HG03139 (cell line): ENCODE measurements around the gene CRYBG1.

Source experiments
- ATAC-seq: cut with Tn5 transposase; IDR thresholded peaks from one replicate; pipeline ENCODE4 v1.9.1; 2021; ENCODE audit not compliant: unreplicated experiment

CRYBG1 gene

GRCh38 chr6:106419900-106420613 lies 59.5 kb downstream of the CRYBG1 start:
- ATAC-seq = no peak

DNA sequence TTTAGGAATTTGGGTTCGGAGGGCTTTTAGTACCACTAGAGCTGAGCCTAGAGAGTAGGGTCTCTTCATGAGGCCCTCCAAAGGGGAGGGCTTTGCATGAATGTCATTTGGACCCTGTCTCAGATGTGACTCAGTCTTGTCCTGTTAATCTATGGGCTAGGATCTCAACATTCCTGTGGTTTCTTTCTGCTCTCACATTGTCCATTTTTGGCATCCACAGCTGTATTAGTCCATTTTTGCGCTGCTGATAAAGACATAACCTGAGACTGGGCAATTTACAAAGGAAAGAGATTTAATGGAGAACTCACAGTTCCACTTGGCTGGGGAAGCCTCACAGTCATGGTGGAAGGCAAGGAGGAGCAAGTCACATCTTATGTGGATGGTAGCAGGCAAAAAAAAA lies 61.0 kb downstream of the CRYBG1 start:
- no peak for ATAC-seq

GRCh38 chr6:106422534-106422933 lies 62.0 kb downstream of the CRYBG1 start:
- no peak for ATAC-seq

- no peak for ATAC-seq
Observed at GRCh38 chr6:106425382-106425781, 64.9 kb downstream of the CRYBG1 start.

DNA sequence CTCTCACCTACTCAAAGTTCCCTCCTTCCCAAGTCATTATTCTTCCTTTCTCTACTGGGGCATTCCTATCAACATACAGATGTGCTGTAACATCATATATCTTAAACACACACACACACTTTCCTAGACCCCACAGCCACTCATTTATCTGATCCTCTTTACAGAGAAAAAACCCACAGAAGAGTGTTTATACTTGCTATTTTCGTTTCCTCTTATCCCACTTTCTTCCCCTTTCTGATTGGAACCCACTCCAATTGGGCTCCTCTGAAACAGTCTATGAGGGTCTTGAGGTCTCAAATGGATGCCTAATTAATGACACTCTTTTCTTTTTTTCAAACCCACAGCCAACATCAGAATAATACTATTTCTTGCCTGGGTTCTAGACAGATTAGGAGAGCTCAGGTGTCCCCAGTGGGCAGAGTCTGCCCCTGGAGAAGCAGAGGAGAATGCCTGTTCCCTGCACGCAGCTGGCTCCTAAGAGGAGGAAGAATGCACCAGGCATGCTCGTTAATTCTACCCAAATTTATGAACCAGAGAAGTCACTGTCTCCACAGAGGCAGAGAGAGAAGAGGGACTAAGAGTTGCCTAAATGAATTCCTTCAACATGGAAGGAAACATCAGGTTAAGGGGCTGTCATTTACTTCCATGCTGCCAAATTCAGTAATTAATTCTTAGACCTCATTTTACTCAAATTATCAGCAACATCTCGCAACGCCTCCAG lies 65.9 kb downstream of the CRYBG1 start:
- no peak for ATAC-seq

DNA sequence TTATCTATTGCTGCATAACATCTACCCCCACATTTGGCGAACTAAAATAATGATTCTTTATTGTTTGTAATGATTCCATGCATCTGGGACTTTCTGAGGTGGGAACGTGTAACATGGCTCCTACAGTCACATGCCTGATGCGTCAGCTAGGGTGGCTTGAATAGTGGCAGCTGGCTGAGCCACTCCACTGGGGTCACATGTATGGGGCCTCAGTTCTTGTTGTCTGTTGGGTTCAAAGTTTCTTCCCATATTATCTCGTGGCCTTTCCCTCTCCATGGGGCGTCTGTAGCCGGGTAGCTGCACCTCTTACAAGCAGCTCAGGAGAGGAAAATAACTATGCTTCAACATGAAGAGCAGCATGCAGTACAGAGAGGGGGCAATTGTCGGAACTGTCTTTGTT lies 69.9 kb downstream of the CRYBG1 start:
- no peak for ATAC-seq

- no peak for ATAC-seq
Observed at GRCh38 chr6:106431405-106431804, 70.9 kb downstream of the CRYBG1 start.

- ATAC-seq = no peak
Observed at GRCh38 chr6:106431972-106432371, 71.5 kb downstream of the CRYBG1 start.

DNA sequence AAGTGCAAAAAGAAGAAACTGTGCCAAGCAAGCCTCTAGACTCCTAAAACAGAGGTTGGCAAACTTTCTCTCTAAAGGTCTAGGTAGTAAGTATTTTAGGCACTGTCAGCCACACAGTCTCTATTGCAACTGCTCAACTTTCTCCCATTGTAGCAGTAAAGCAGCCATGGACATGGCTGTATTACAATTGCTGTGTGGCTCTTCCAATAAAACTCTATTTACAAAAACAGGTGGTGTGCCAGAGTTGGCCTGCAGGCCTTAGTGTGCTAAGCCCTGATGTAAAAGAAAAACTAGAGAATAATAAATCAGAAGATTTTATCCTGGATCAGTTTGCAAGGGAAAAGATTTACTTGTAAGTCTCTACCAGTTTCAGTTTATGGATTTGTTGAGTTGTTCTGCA lies 74.0 kb downstream of the CRYBG1 start:
- no peak for ATAC-seq

DNA sequence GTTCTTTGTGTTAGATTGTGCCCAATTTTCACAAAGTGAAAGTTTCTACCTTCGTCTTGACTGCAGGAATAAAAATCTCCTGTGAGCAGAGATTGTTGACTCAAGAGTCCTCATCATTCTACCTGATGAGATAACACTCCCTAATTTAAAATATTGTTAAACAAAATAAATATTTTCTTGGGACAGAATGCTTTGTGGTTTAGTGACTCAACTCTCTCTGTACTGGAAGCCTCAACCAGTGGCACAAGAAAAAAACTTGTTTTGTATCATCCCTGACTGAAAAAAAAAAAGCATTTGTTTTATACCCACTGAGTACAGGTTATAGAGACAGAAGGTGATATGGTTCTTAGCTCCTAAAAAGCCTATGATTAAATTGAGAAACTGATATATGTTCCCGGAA lies 78.9 kb downstream of the CRYBG1 start:
- no peak for ATAC-seq

GRCh38 chr6:106440546-106440945 lies 80.0 kb downstream of the CRYBG1 start:
- ATAC-seq = no peak

DNA sequence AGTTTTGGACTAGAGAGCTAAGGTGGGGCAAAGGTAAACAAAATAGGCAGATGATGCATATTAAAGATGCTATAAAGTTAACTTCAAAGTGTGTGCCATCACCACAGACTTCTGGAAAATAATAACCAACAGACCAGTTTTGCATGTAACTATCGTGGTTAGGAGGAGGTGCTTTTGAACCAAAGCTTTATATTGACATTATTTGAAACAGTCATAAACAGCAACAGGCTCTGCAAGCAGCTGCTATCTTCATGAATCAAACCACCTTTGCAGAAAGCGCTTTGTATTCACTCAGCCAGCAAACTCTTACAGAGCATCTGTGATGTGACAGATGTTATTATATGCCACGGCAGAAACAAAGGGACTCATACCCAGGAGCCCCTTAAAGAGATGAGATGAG lies 81.9 kb downstream of the CRYBG1 start:
- ATAC-seq = no peak

DNA sequence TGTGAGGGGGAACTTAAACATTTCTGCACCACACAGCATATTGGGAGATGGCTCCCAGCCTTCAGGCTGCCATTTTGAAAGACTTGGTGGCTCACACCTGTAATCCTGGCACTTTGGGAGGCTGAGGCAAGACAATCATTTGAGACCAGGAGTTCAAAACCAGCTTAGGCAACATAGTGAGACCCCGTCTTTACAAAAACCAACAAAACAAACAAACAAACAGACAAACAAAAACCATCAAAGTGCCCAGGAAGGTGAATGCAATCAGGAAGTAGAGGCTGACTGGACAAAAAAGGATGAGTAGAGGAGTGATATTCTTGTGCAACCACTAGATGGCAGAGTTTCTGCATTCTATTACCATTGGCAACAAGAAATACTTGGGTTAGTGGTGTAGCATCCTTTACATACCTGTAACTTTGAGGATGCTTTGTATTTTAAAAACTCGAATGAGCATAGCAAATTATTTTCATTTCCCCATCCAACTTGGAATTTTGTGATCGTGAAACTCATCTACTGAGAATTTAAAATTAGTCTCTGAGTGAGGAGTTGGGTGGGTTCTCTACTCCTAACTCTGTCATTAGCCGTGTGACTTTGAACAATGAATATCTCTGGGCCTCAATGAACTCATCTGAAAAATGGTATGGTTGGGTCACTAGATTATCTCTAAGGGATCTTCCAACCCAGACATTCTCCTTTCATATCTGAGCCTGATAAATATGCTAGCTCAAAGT lies 84.4 kb downstream of the CRYBG1 start:
- ATAC-seq = no peak

- ATAC-seq = no peak
Observed at GRCh38 chr6:106445508-106445878, 85.0 kb downstream of the CRYBG1 start.

- no peak for ATAC-seq
Observed at GRCh38 chr6:106446287-106446885, 85.9 kb downstream of the CRYBG1 start.

GRCh38 chr6:106446983-106447382 lies 86.5 kb downstream of the CRYBG1 start:
- ATAC-seq = no peak

- peak; percentile 59 for ATAC-seq
Observed at GRCh38 chr6:106448000-106448426, 87.5 kb downstream of the CRYBG1 start.

DNA sequence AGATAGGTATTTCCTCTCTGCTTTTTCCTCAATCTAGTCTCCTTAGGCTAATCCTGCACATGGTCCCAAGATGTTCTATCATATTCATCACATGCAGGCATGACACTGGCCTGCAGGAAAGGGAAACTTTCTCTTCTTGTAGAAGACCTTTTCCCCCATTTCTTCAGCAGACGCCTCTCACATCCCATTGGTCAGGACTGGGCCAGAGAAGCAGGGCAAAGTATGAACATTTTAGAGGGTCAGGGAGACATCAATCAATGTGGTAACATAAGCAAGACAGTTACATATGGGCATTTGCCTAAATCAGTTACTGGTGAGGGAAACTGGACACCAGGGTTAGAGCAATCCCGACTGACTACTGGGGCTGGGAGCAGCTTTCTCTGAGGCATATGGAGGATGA lies 90.1 kb downstream of the CRYBG1 start:
- ATAC-seq = no peak

- no peak for ATAC-seq
Observed at GRCh38 chr6:106451439-106451838, 90.9 kb downstream of the CRYBG1 start.

DNA sequence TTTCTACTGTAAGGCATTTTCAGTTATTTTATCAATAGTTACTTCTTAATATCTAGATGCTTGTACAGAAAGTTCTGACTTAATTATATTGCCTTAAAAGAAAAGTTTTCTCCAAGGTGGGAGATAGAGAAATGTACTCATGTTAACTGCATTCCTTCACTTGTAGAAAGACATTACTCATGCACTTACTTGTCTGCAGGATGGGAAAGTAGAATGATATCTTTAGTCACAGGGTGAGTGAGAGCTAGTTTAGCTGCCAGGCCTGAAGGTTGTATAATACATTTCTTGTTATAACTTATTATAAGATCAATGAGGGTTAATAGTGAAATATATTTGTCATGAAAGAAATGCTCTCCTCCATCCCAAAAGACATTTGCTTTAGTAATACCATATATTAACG lies 92.1 kb downstream of the CRYBG1 start:
- ATAC-seq = no peak

GRCh38 chr6:106453756-106454367 lies 93.3 kb downstream of the CRYBG1 start:
- ATAC-seq = no peak
